Activated B cell treated with CpG ODN at 0.5 μM for 24 hours (primary cell): ENCODE measurements around the gene MSH5. TPM values are rescaled to one million over a fixed set of nuclear protein-coding genes. Genes with fewer than 3 reads are reported as not detected.
A peak's percentile ranks its signal among the peaks of the same experiment; 100 is the strongest.

Experiments
- ATAC-seq: fragments of 200-7000 bp; cut with Tn5 transposase; one replicate; pipeline ENCODE4 v1.10.0; 2021; ENCODE audit warnings: low read depth, mild to moderate bottlenecking, moderate library complexity
- CTCF ChIA-PET: fragments of 350-600 bp; sonication (Branson Sonifier 250); formaldehyde crosslinking; loops from one replicate; lab custom pipeline; 2021; ENCODE audit warnings: antibody characterized with exemption; lab: Charles Lee
- POLR2A ChIA-PET: fragments of 350-600 bp; sonication (Branson Sonifier 250); formaldehyde crosslinking; loops from one replicate; lab custom pipeline; 2021; ENCODE audit warnings: antibody characterized with exemption; lab: Charles Lee
- DNase-seq: peaks from one replicate; pipeline ENCODE4 v3.0.0; 2022
- H3K27ac Mint-ChIP-seq: one replicate; pipeline ENCODE4 v1.8.0; 2020; ENCODE audit warnings: mixed read lengths
- H3K27me3 Mint-ChIP-seq: one replicate; pipeline ENCODE4 v1.8.0; 2021; ENCODE audit warnings: mixed read lengths
- H3K36me3 Mint-ChIP-seq: one replicate; pipeline ENCODE4 v1.8.0; 2021; ENCODE audit warnings: low read depth, mixed read lengths
- H3K4me1 Mint-ChIP-seq: one replicate; pipeline ENCODE4 v1.8.0; 2021; ENCODE audit warnings: mixed read lengths
- H3K4me3 Mint-ChIP-seq: one replicate; pipeline ENCODE4 v1.8.0; 2020; ENCODE audit warnings: mild to moderate bottlenecking, mixed read lengths
- H3K9me3 Mint-ChIP-seq: one replicate; pipeline ENCODE4 v1.8.0; 2020; ENCODE audit warnings: mixed read lengths
- CTCF ChIP-seq: fragments of 200-600 bp; IDR thresholded peaks from one replicate; pipeline ENCODE4 v1.8.0; 2022; ENCODE audit warnings: antibody characterized with exemption, mild to moderate bottlenecking
- intact Hi-C: fragments of 100-400 bp; cut with micrococcal nuclease; formaldehyde crosslinking; loops from one replicate; pipeline ENCODE4 v1.15.1; 2024
- total RNA-seq: library from RNA; stranded (reverse); gene quantifications from 2 replicates; pipeline ENCODE4 v1.2.3, GENCODE V29; 2022

Gene MSH5
- total RNA-seq, 1 donor from 2014 or later, result 47.3 TPM

GRCh38 chr6:31775633-31776484 lies 36.1 kb downstream of the MSH5 start:
- TF ChIP-seq CTCF, result no peak

GRCh38 chr6:31776485-31776988 lies 36.7 kb downstream of the MSH5 start:
- no peak for TF ChIP-seq CTCF
- intact Hi-C loops, result no loop called here
- H3K27ac Mint-ChIP-seq, result peak overlapping the region; percentile 72
- CTCF ChIA-PET, result no interaction called here
- DNase-seq (no peak), ATAC-seq (no peak)
- no peaks in the 10 kb centered on the region for H3K27me3 Mint-ChIP-seq
- H3K4me1 Mint-ChIP-seq, result peaks cover 30% of the 10 kb centered on the region
- peaks cover 33% of the 10 kb centered on the region for H3K36me3 Mint-ChIP-seq
- POLR2A ChIA-PET, result interaction anchor here (1.3 to 1.9 kb wide), 7 partner anchors 14 to 45 kb away, joined by 3 to 12 read pairs (median 6); partner anchors contain the start of genes HSPA1A, HSPA1L, LSM2 and MSH5
- peak overlapping the region; percentile 50 for H3K4me3 Mint-ChIP-seq
- no peaks in the 10 kb centered on the region for H3K9me3 Mint-ChIP-seq

More at GRCh38 chr6:31775633-31776484, 36.1 kb downstream of the MSH5 start:
- intact Hi-C loops, result no loop called here
- H3K4me3 Mint-ChIP-seq, result peak overlapping the region; percentile 50
- peaks cover 34% of the 10 kb centered on the region for H3K4me1 Mint-ChIP-seq
- ATAC-seq (no peak), DNase-seq (no peak)
- peak overlapping the region; percentile 72 for H3K27ac Mint-ChIP-seq
- H3K9me3 Mint-ChIP-seq, result no peaks in the 10 kb centered on the region
- H3K27me3 Mint-ChIP-seq, result no peaks in the 10 kb centered on the region
- H3K36me3 Mint-ChIP-seq, result peaks cover 26% of the 10 kb centered on the region
- ChIA-PET CTCF (interaction anchor here (0.7 kb wide), 1 partner anchor 15 kb away, joined by 3 read pairs; no protein-coding TSS in a partner anchor), POLR2A (interaction anchor here (0.8 to 1.6 kb wide), 3 partner anchors 15 to 38 kb away, joined by 3 to 4 read pairs (median 3); partner anchors contain the start of gene LSM2)

- TF ChIP-seq CTCF, result no peak
- H3K4me1 Mint-ChIP-seq, result peaks cover 30% of the 10 kb centered on the region
- ATAC-seq, result peak; percentile 90
- no peaks in the 10 kb centered on the region for H3K27me3 Mint-ChIP-seq
- peak within 1 kb of the TSS; percentile 72 for H3K27ac Mint-ChIP-seq
- ChIA-PET POLR2A (interaction anchor here (0.6 to 1.9 kb wide), 12 partner anchors 13 to 125 kb away, joined by 3 to 12 read pairs (median 6); partner anchors contain the start of genes HSPA1A, HSPA1L, LSM2 and MSH5), CTCF (no interaction called here)
- no peaks in the 10 kb centered on the region for H3K9me3 Mint-ChIP-seq
- intact Hi-C loops, result loop anchor here (1.0 kb wide), 2 partner anchors 12 to 17 kb away; no protein-coding TSS in a partner anchor
- peak; percentile 64 for DNase-seq
- peak within 1 kb of the TSS; percentile 50 for H3K4me3 Mint-ChIP-seq
- peaks cover 38% of the 10 kb centered on the region for H3K36me3 Mint-ChIP-seq
Observed at GRCh38 chr6:31776989-31777666, 37.3 kb downstream of the MSH5 start, which contains the start of gene VWA7. Gene VWA7 (minus strand): TSS chr6:31777328. CDS start chr6:31776779, 549 bp downstream.

- Mint-ChIP-seq H3K9me3 (no peaks in the 10 kb centered on the region), H3K27me3 (no peaks in the 10 kb centered on the region), H3K4me3 (no peak overlapping the region), H3K4me1 (peaks cover 27% of the 10 kb centered on the region), H3K27ac (peak overlapping the region; percentile 72), H3K36me3 (peaks cover 44% of the 10 kb centered on the region)
- intact Hi-C loops, result loop anchor here (1.0 kb wide), 2 partner anchors 12 to 17 kb away; no protein-coding TSS in a partner anchor
- POLR2A ChIA-PET, result interaction anchor here (0.6 to 1.9 kb wide), 12 partner anchors 13 to 126 kb away, joined by 3 to 12 read pairs (median 6); partner anchors contain the start of genes HSPA1A, HSPA1L, LSM2 and MSH5
- no peak for TF ChIP-seq CTCF
- no peak for DNase-seq
- CTCF ChIA-PET, result interaction anchor here (1.8 kb wide), 1 partner anchor 14 kb away, joined by 5 read pairs; no protein-coding TSS in a partner anchor
- no peak for ATAC-seq
Observed at GRCh38 chr6:31777667-31778050, 37.9 kb downstream of the MSH5 start.
